HG03066 (cell line): ENCODE results near the gene PCDHA8.
"Not testable (repeated sequence)": the region's sequence is repeated elsewhere in the genome, so short reads cannot be mapped to it uniquely, and the experiment has no call there.

Source experiments
- ATAC-seq: cut with Tn5 transposase; IDR thresholded peaks from one replicate; pipeline ENCODE4 v1.9.1; 2021; ENCODE audit warnings: low read depth; ENCODE audit not compliant: unreplicated experiment

PCDHA8 gene

DNA sequence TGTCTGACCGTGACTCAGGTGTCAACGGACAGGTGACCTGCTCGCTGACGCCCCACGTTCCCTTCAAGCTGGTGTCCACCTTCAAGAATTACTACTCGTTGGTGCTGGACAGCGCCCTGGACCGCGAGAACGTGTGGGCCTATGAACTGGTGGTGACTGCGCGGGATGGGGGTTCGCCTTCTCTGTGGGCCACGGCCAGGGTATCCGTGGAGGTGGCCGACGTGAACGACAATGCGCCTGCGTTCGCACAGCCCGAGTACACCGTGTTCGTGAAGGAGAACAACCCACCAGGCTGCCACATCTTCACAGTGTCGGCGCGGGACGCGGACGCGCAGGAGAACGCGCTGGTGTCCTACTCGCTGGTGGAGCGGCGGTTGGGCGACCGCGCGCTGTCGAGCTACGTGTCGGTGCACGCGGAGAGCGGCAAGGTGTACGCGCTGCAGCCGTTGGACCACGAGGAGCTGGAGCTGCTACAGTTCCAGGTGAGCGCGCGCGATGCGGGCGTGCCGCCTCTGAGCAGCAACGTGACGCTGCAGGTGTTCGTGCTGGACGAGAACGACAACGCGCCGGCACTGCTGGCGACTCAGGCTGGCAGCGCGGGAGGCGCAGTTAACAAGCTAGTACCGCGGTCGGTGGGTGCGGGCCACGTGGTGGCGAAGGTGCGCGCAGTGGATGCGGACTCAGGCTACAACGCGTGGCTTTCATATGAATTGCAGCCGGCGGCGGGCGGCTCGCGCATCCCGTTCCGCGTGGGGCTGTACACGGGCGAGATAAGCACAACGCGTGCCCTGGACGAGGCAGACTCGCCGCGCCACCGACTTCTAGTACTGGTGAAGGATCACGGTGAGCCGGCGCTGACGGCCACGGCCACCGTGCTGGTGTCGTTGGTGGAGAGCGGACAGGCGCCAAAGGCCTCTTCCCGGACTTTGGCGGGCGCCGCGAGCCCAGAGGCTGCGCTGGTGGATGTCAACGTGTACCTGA is 29.5 kb downstream of the PCDHA8 start:
- no peak for ATAC-seq

DNA sequence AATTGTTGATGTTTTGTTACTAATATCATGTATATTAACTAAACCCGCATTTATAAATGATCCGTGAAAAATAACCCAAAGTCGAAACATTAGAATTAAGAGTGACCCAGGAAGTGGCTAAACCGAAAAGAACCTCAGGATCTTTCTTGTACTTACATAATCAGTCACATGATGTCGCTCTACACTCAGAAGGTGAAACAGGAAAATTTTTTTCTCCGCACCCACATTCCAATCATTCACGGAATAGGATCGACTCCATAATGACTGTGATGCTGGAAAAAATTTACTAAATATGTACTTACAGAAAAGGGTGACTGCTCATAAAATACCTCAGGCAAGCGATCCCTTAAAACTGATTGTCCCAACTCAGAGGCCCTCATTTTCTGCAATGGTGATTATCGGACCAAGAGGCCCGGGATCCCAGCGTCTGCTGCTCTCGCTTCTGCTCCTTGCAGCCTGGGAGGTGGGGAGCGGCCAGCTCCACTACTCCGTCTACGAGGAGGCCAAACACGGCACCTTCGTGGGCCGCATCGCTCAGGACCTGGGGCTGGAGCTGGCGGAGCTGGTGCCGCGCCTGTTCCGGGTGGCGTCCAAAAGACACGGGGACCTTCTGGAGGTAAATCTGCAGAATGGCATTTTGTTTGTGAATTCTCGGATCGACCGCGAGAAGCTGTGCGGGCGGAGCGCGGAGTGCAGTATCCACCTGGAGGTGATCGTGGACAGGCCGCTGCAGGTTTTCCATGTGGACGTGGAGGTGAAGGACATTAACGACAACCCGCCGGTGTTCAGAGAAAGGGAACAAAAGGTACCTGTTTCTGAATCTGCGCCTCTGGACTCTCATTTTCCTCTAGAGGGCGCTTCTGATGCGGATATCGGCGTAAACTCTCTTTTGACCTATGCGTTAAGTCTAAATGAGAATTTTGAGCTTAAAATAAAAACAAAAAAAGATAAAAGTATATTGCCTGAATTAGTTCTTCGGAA is 34.4 kb downstream of the PCDHA8 start, which contains the start of gene PCDHA12:
Gene PCDHA12, plus strand, starts transcription at position 224 of the 981 bp plus-strand sequence. Its CDS starts 165 bp downstream, at position 389.
- no peak for ATAC-seq

DNA sequence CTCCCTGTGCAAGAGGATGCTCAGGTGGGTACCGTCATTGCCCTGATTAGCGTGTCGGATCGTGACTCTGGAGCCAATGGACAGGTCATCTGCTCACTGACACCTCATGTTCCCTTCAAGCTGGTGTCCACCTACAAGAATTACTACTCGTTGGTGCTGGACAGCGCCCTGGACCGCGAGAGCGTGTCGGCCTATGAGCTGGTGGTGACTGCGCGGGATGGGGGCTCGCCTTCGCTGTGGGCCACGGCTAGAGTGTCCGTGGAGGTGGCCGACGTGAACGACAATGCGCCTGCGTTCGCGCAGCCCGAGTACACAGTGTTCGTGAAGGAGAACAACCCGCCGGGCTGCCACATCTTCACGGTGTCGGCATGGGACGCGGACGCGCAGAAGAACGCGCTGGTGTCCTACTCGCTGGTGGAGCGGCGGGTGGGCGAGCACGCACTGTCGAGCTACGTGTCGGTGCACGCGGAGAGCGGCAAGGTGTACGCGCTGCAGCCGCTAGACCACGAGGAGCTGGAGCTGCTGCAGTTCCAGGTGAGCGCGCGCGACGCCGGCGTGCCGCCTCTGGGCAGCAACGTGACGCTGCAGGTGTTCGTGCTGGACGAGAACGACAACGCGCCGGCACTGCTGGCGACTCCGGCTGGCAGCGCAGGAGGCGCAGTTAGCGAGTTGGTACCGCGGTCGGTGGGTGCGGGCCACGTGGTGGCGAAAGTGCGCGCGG is 35.7 kb downstream of the PCDHA8 start:
- ATAC-seq: not testable (repeated sequence)

DNA sequence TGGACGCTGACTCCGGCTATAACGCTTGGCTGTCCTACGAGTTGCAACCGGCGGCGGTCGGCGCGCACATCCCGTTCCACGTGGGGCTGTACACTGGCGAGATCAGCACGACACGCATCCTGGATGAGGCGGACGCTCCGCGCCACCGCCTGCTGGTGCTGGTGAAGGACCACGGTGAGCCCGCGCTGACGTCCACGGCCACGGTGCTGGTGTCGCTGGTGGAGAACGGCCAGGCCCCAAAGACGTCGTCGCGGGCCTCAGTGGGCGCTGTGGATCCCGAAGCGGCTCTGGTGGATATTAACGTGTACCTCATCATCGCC is 36.2 kb downstream of the PCDHA8 start:
- no peak for ATAC-seq

DNA sequence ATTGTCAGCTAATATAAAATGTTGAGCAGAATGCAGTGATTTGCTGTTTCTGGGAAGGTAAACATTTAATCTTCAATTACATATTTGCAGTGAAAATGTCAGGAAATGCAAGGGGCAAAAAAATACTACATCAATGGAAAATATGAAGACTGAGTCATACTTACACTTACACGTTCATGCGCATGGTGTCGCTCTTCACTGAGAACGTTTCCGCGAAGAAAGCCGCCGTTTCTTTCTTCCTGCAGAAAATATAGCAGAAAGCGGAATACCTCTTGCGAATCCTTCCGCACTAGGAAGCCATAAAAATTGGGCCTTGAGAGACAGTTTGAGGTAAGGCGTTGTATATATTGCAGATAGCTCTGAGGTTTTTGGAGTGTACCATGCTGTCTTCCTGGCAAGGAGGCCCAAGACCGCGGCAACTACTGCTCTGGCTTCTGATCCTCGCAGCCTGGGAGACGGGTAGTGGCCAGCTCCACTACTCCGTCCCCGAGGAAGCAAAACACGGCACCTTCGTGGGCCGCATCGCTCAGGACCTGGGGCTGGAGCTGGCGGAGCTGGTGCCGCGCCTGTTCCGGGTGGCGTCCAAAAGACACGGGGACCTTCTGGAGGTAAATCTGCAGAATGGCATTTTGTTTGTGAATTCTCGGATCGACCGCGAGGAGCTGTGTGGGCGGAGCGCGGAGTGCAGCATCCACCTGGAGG is 41.1 kb downstream of the PCDHA8 start, which contains the start of gene PCDHA13:
Gene PCDHA13, plus strand, starts transcription at position 236 of the 702 bp plus-strand sequence. Its CDS starts 145 bp downstream, at position 381.
- no peak for ATAC-seq

DNA sequence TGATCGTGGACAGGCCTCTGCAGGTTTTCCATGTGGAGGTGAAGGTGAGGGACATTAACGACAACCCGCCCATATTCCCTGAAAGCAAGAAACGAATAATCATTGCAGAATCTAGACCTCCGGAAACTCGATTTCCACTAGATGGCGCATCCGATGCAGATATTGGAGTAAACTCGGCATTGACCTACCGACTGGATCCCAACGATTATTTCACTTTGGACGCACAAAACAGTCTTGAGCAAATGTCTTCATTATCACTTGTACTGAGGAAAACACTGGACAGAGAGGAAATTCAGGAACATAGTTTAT is 41.6 kb downstream of the PCDHA8 start:
- ATAC-seq: no peak

DNA sequence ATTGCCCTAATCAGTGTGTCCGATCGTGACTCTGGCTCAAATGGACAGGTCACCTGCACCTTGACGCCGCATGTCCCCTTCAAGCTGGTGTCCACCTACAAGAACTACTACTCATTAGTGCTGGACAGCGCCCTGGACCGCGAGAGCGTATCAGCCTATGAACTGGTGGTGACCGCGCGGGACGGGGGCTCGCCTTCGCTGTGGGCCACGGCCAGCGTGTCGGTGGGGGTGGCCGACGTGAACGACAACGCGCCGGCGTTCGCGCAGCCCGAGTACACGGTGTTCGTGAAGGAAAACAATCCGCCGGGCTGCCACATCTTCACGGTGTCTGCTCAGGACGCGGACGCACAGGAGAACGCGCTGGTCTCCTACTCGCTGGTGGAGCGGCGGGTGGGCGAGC is 42.4 kb downstream of the PCDHA8 start:
- ATAC-seq: no peak

DNA sequence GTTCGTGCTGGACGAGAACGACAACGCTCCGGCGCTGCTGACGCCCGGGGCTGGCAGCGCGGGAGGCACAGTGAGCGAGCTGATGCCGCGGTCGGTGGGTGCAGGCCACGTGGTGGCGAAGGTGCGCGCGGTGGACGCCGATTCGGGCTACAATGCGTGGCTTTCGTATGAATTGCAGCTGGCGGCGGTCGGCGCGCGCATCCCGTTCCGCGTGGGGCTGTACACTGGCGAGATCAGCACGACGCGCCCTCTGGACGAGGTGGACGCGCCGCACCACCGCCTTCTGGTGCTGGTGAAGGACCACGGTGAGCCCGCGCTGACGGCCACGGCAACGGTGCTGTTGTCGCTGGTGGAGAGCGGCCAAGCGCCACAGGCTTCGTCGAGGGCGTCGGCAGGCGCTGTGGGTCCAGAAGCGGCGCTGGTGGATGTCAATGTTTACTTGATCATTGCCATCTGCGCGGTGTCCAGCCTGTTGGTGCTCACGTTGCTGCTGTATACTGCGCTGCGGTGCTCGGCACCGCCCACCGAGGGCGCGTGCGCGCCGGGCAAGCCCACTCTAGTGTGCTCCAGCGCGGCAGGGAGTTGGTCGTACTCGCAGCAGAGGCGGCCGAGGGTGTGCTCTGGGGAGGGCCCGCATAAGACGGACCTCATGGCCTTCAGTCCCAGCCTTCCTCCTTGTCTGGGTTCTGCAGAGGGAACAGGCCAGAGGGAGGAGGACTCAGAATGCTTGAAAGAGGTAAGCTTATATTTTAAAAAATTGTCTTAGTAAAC is 43.1 kb downstream of the PCDHA8 start:
- ATAC-seq: no peak
